GM23248 (cell line): ENCODE results near the gene RAB33B. TPM values are rescaled to one million over a fixed set of nuclear protein-coding genes. Genes with fewer than 3 reads are reported as not detected.
"Not testable (repeated sequence)": the region's sequence is repeated elsewhere in the genome, so short reads cannot be mapped to it uniquely, and the experiment has no call there.

Experiments
- DNase-seq: peaks from one replicate; pipeline ENCODE4 v3.0.0-alpha.2; 2015
- H2AFZ ChIP-seq: fragments of 200-600 bp; sonication (generic); 2 replicates; pipeline ENCODE4 v1.6.1; 2016; ENCODE audit warnings: antibody characterized with exemption
- H3F3A ChIP-seq: fragments of 200-600 bp; sonication (generic); 2 replicates; pipeline ENCODE4 v1.6.1; 2016; ENCODE audit warnings: mild to moderate bottlenecking, antibody characterized with exemption, mixed run types; ENCODE audit not compliant: insufficient read depth
- H3K27ac ChIP-seq: fragments of 200-600 bp; sonication (generic); 2 replicates; pipeline ENCODE4 v1.5.1; 2016; ENCODE audit warnings: mild to moderate bottlenecking
- H3K27me3 ChIP-seq: fragments of 200-600 bp; sonication (generic); replicated peaks from 2 replicates; pipeline ENCODE4 v1.6.1; 2016; ENCODE audit warnings: mild to moderate bottlenecking; ENCODE audit not compliant: insufficient read depth
- H3K36me3 ChIP-seq: fragments of 200-600 bp; sonication (generic); 2 replicates; pipeline ENCODE4 v1.6.1; 2016; ENCODE audit warnings: low read depth, mild to moderate bottlenecking
- H3K4me1 ChIP-seq: fragments of 200-600 bp; sonication (generic); 2 replicates; pipeline ENCODE4 v1.6.1; 2016; ENCODE audit warnings: mild to moderate bottlenecking; ENCODE audit not compliant: insufficient read depth
- H3K4me2 ChIP-seq: fragments of 200-600 bp; sonication (generic); one replicate; pipeline ENCODE4 v1.6.1; 2016; ENCODE audit warnings: mild to moderate bottlenecking; ENCODE audit not compliant: unreplicated experiment
- H3K4me3 ChIP-seq: fragments of 200-600 bp; sonication (generic); 2 replicates; pipeline ENCODE4 v1.5.1; 2016; ENCODE audit warnings: mild to moderate bottlenecking
- H3K79me2 ChIP-seq: fragments of 200-600 bp; sonication (generic); 2 replicates; pipeline ENCODE4 v1.6.1; 2016; ENCODE audit warnings: mild to moderate bottlenecking; ENCODE audit not compliant: insufficient read depth
- H3K9ac ChIP-seq: fragments of 200-600 bp; sonication (generic); 2 replicates; pipeline ENCODE4 v1.6.1; 2016; ENCODE audit warnings: mild to moderate bottlenecking
- H3K9me2 ChIP-seq: fragments of 200-600 bp; sonication (generic); 2 replicates; pipeline ENCODE4 v1.6.1; 2016; ENCODE audit warnings: mixed run types, mild to moderate bottlenecking, moderate library complexity; ENCODE audit not compliant: insufficient read depth
- H3K9me3 ChIP-seq: fragments of 200-600 bp; sonication (generic); one replicate; pipeline ENCODE4 v1.6.1; 2017; ENCODE audit warnings: low read depth
- H4K20me1 ChIP-seq: fragments of 200-600 bp; sonication (generic); 2 replicates; pipeline ENCODE4 v1.6.0; 2016; ENCODE audit not compliant: insufficient read depth
- EZH2 ChIP-seq: fragments of 200-600 bp; sonication (generic); IDR thresholded peaks from 2 replicates; pipeline ENCODE4 v1.6.1; 2018; ENCODE audit warnings: antibody characterized with exemption, mild to moderate bottlenecking; ENCODE audit not compliant: insufficient read depth, poor library complexity, severe bottlenecking
- EZH2phosphoT487 ChIP-seq: fragments of 200-600 bp; sonication (generic); IDR thresholded peaks from 2 replicates; pipeline ENCODE4 v1.6.1; 2018; ENCODE audit warnings: antibody characterized with exemption, moderate library complexity, mild to moderate bottlenecking, low read depth; ENCODE audit not compliant: insufficient read depth
- WGBS, 2 experiments: methylation state at CpG; one replicate each; pipeline ENCODE4 v1.1.6; 2015 to 2017; ENCODE audit warnings: low lambda C conversion rate in 2 of 2, low coverage in 1 of 2; ENCODE audit errors: missing lambda C conversion rate in 2 of 2; 5-methylcytosine and 5-hydroxymethylcytosine counted together
- in situ Hi-C: fragments of 300-500 bp; cut with MboI; formaldehyde crosslinking; loops from 2 replicates; pipeline ENCODE4 v1.15.0; 2020
- polyA plus RNA-seq: library from polyadenylated mRNA; unstranded; fragments of >200 nt; fragmentation: Nextera tagmentation; extraction: Ambion mirVana; gene quantifications from 2 replicates; pipeline ENCODE4 v1.2.1, GENCODE V29; 2016
- total RNA-seq: library from RNA; depleted of rRNA; stranded (reverse); fragments of >200 nt; shearing (Covaris generic); gene quantifications from 2 replicates; pipeline ENCODE4 v1.2.3, GENCODE V29; 2014

The RAB33B gene
- total and polyA plus RNA-seq, 2 experiments from 2014 or later: 11.6 to 13.2 TPM

DNA sequence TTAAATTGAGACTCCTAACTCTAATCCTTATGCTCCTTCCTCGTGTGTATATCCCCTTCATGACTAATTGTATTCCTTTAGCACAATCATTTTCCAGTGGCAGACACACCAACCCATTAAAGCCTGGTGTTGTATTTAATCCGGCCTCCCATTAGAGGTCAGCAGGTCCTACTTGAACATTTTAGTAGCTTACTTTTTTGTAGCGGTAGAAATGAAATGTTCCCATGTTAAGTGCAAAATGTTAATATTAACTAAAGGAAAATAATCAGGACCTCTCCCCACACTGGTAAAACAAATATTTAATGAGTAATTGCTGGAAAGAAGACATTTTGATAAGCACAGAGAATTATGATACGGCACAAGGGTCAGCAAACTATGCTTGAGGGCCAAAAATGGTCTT, 3.4 kb downstream of the RAB33B start:
- H4K20me1 ChIP-seq: no peaks in the 10 kb centered on the region
- no peak overlapping the region for H3K9ac ChIP-seq
- peak; percentile 22 for DNase-seq
- in situ Hi-C loops: no loop called here
- H3F3A ChIP-seq: peaks cover 10% of the 10 kb centered on the region
- H3K36me3 ChIP-seq: no peaks in the 10 kb centered on the region
- H2AFZ ChIP-seq: no peak overlapping the region
- no peaks in the 10 kb centered on the region for H3K9me3 ChIP-seq
- H3K27me3 ChIP-seq: no peaks in the 10 kb centered on the region
- H3K4me3 ChIP-seq: no peak overlapping the region
- TF ChIP-seq EZH2: no peak
- no peak for TF ChIP-seq EZH2phosphoT487
- peaks cover 43% of the 10 kb centered on the region for H3K4me1 ChIP-seq
- H3K27ac ChIP-seq: no peak overlapping the region
- H3K79me2 ChIP-seq: peaks cover 84% of the 10 kb centered on the region
- 58 to 63% methylated on average over 4 of the region's 4 CpGs for WGBS, 2 experiments
- H3K9me2 ChIP-seq: no peaks in the 10 kb centered on the region
- H3K4me2 ChIP-seq: peak overlapping the region; percentile 96

DNA sequence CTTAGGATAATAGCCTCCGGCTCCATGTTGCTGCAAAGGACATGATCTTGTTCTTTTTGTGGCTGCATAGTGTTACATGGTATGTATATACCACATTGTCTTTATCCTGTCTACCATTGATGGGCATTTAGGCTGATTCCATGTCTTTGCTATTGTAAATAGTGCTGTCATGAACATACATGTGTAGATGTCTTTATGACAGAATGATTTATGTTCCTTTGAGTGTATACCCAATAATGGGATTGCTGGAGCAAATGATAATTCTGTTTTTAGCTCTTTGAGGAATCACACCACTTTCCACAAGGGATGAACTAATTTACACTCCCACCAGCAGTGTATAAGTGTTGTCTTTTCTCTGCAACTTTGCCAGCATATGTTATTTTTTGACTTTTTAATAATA, 4.6 kb downstream of the RAB33B start:
- Histone ChIP-seq H4K20me1 (no peaks in the 10 kb centered on the region; the same call in 1 of the 2 replicates), H3K4me2 (no peak overlapping the region), H3K79me2 (peaks cover 95% of the 10 kb centered on the region), H3K27me3 (no peaks in the 10 kb centered on the region), H3K4me1 (peaks cover 41% of the 10 kb centered on the region), H3K36me3 (no peaks in the 10 kb centered on the region), H2AFZ (no peak overlapping the region), H3K9me2 (no peaks in the 10 kb centered on the region), H3F3A (no peaks in the 10 kb centered on the region), H3K9me3 (no peaks in the 10 kb centered on the region), H3K4me3 (no peak overlapping the region), H3K9ac (no peak overlapping the region), H3K27ac (no peak overlapping the region)
- 100% methylated on average over 1 of the region's 1 CpG for WGBS, 2 experiments
- DNase-seq: no peak
- TF ChIP-seq EZH2phosphoT487 (no peak), EZH2 (no peak)
- in situ Hi-C loops: no loop called here

DNA sequence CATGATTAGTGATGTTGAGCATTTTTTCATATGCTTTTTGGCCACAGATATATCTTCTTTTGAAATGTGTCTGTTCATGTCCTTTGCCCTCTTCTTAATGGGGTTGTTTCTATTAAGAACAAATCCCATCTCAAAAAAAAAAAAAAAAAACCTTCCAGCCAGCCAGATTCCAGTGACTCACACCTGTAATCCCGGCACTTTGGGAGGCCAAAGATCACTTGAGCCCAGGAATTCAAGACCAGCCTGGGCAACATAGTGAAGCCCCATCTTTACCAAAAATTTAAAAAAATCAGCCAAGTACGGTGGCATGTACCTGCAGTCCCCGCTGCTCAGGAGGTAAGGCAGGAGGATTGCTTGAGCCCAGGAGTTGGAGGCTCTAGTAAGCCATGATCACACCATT, 5.1 kb downstream of the RAB33B start:
- H3K4me2 ChIP-seq: no peak overlapping the region
- H3K9ac ChIP-seq: no peak overlapping the region
- peak; percentile 8 for DNase-seq

DNA sequence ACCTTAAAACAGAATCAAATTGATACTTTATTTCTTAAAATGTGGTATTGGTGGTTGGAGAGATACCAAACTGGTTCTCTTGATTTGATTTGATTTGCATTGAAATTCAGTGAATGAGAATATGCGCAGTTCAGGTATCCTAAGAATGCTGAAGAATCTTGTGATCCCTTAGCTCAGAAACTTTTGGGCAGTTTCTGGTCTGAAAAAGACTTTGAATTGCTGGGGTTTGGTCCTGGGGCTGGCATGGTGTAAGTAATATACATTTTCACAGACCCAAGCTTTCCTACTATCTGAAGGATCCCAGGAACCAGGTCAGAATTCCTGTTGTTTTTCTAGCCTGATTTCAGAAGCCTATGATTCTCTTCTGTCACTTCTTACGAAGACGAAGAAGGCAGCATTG, 6.6 kb downstream of the RAB33B start:
- no peak for DNase-seq
- H3K79me2 ChIP-seq: peaks cover 98% of the 10 kb centered on the region
- peaks cover 34% of the 10 kb centered on the region for H3K4me1 ChIP-seq
- in situ Hi-C loops: no loop called here
- TF ChIP-seq EZH2 (no peak), EZH2phosphoT487 (no peak)
- no peak overlapping the region for H3K4me3 ChIP-seq
- no peak overlapping the region for H3K27ac ChIP-seq
- no peaks in the 10 kb centered on the region for H3F3A ChIP-seq
- H2AFZ ChIP-seq: no peak overlapping the region
- H3K9ac ChIP-seq: no peak overlapping the region
- H3K9me3 ChIP-seq: no peaks in the 10 kb centered on the region
- H3K9me2 ChIP-seq: no peaks in the 10 kb centered on the region
- H3K36me3 ChIP-seq: no peaks in the 10 kb centered on the region
- WGBS, 2 experiments: 95 to 100% methylated on average over 3 of the region's 3 CpGs
- no peak overlapping the region for H3K4me2 ChIP-seq
- no peaks in the 10 kb centered on the region for H3K27me3 ChIP-seq
- no peaks in the 10 kb centered on the region; the same call in none of the 2 replicates for H4K20me1 ChIP-seq

More for the DNA sequence above, 5.1 kb downstream of the RAB33B start:
- in situ Hi-C loops: no loop called here
- WGBS, 2 experiments: 79 to 86% methylated on average over 3 of the region's 3 CpGs
- H3K36me3 ChIP-seq: no peaks in the 10 kb centered on the region
- no peaks in the 10 kb centered on the region for H3K9me3 ChIP-seq
- no peaks in the 10 kb centered on the region for H3F3A ChIP-seq
- TF ChIP-seq EZH2phosphoT487 (no peak), EZH2 (no peak)
- H3K27me3 ChIP-seq: no peaks in the 10 kb centered on the region
- no peaks in the 10 kb centered on the region for H3K9me2 ChIP-seq
- H2AFZ ChIP-seq: no peak overlapping the region
- no peak overlapping the region for H3K27ac ChIP-seq
- no peak overlapping the region for H3K4me3 ChIP-seq
- H3K4me1 ChIP-seq: peaks cover 41% of the 10 kb centered on the region
- H4K20me1 ChIP-seq: no peaks in the 10 kb centered on the region; the same call in 1 of the 2 replicates
- peaks cover 100% of the 10 kb centered on the region for H3K79me2 ChIP-seq

DNA sequence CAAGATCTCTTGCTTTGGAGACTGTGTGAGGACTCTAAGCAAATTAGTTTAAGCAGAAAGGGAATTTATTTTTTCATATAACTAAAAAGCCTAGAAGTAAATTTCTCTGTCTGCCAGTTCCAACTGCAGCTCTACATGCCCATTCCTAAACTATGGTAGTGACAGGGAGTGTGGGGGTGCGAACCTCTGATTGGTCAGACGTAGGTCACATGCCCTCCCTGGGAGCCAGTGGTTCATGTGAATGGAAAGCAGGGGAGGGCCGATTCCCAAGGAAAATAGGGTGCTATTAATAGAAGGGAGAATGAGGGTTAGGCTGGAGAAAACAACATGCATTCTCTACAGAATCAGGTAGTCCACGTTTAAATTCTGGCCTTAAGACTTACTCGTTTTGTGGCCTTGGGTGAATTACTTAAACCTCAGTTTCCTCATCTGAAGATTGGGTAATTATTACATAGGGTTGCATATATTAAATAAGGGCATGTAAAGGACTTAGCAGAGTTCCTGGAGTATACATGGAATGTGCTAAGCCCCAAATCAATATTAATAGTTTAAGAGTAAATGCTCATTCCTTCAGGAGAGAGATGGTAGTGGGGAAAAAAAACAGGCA, 7.2 kb downstream of the RAB33B start:
- Histone ChIP-seq H2AFZ (no peak overlapping the region), H3K27me3 (no peaks in the 10 kb centered on the region), H4K20me1 (no peaks in the 10 kb centered on the region; the same call in none of the 2 replicates), H3K79me2 (peaks cover 98% of the 10 kb centered on the region), H3K9me3 (no peaks in the 10 kb centered on the region), H3K9me2 (no peaks in the 10 kb centered on the region), H3K4me1 (peaks cover 28% of the 10 kb centered on the region), H3F3A (no peaks in the 10 kb centered on the region), H3K4me3 (no peak overlapping the region), H3K4me2 (no peak overlapping the region), H3K36me3 (no peaks in the 10 kb centered on the region), H3K27ac (no peak overlapping the region), H3K9ac (no peak overlapping the region)
- in situ Hi-C loops: no loop called here
- 81 to 85% methylated on average over 5 of the region's 5 CpGs for WGBS, 2 experiments
- peak; percentile 3 for DNase-seq
- TF ChIP-seq EZH2phosphoT487 (no peak), EZH2 (no peak)

DNA sequence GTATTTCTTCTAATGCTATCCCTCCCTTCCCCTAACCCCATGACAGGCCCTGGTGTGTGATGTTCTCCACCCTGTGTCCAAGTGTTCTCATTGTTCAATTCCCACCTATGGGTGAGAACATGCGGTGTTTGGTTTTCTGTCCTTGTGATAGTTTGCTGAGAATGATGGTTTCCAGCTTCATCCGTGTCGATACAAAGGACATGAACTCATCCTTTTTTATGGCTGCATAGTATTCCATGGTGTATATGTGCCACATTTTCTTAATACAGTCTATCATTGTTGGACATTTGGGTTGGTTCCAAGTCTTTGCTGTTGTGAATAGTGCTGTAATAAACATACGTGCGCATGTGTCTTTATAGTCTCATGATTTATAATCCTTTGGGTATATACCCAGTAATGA, 10.6 kb downstream of the RAB33B start:
- in situ Hi-C loops, H3K27me3 ChIP-seq, H3F3A ChIP-seq, H3K9me3 ChIP-seq, H3K4me1 ChIP-seq, H3K36me3 ChIP-seq, H2AFZ ChIP-seq, H3K4me2 ChIP-seq, DNase-seq, H3K4me3 ChIP-seq, H3K9me2 ChIP-seq, H3K9ac ChIP-seq, H4K20me1 ChIP-seq, H3K27ac ChIP-seq: not testable (repeated sequence)
- 94 to 95% methylated on average over 5 of the region's 5 CpGs for WGBS, 2 experiments
- H3K79me2 ChIP-seq: peaks cover 98% of the 10 kb centered on the region
